SK-N-SH (cell line): ENCODE data around the gene CAMK2N1. TPM values are rescaled to one million over a fixed set of nuclear protein-coding genes. Genes with fewer than 3 reads are reported as not detected.

Experiments
- CTCF ChIA-PET: fragments of 300-600, 350-600 bp; formaldehyde crosslinking; extraction: SDS; loops from one replicate; lab custom pipeline; 2021; lab: Yijun Ruan, JAX
- POLR2A ChIA-PET: fragments of 350-600 bp; sonication (Branson Sonifier 250); formaldehyde crosslinking; extraction: SDS; loops from one replicate; lab custom pipeline; 2020; ENCODE audit warnings: antibody characterized with exemption, inconsistent platforms; lab: Yijun Ruan, JAX
- DNase-seq: peaks from one replicate; pipeline ENCODE4 v3.0.0; 2012
- H2AFZ ChIP-seq: fragments of 200-600 bp; sonication (generic); 2 replicates; pipeline ENCODE4 v1.8.1; 2016; ENCODE audit warnings: antibody characterized with exemption, mild to moderate bottlenecking, low read depth
- H3F3A ChIP-seq: fragments of 200-600 bp; sonication (generic); replicated peaks from 2 replicates; pipeline ENCODE3; 2016; ENCODE audit warnings: antibody characterized with exemption, mild to moderate bottlenecking; ENCODE audit not compliant: insufficient read depth
- H3K27ac ChIP-seq, 2 experiments: fragments of 200-500 bp in 1 of 2; fragments of 200-600 bp in 1 of 2; sonication (Bioruptor generic) in 1 of 2; sonication (generic), shearing (Covaris generic) in 1 of 2; 2 replicates each; pipeline versions ENCODE4 v1.5.1 to v1.6.1; 2014 to 2016; ENCODE audit warnings: low read depth in 2 of 2, inconsistent platforms in 1 of 2, low read length in 1 of 2, mild to moderate bottlenecking in 1 of 2, mixed read lengths in 1 of 2
- H3K27me3 ChIP-seq: fragments of 200-600 bp; sonication (generic), shearing (Covaris generic); 2 replicates; pipeline ENCODE4 v1.6.1; 2016; ENCODE audit warnings: mixed run types; ENCODE audit not compliant: insufficient read depth
- H3K36me3 ChIP-seq, 2 experiments: fragments of 200-500 bp in 1 of 2; fragments of 200-600 bp in 1 of 2; sonication (Bioruptor generic) in 1 of 2; sonication (generic) in 1 of 2; replicated peaks in 1 of 2; 2 replicates each; pipeline versions ENCODE3 to v1.5.1; 2014 to 2016; ENCODE audit warnings: low read length in 1 of 2, mild to moderate bottlenecking in 1 of 2; ENCODE audit not compliant: insufficient read depth in 2 of 2, control insufficient read depth in 1 of 2
- H3K4me1 ChIP-seq, 2 experiments: fragments of 200-500 bp in 1 of 2; fragments of 200-600 bp in 1 of 2; sonication (Bioruptor generic) in 1 of 2; sonication (generic), shearing (Covaris generic) in 1 of 2; 2 replicates each; pipeline versions ENCODE4 v1.5.1 to v1.6.1; 2014 to 2016; ENCODE audit warnings: low read depth in 1 of 2, low read length in 1 of 2, mixed run types in 1 of 2; ENCODE audit not compliant: insufficient read depth in 2 of 2, control insufficient read depth in 1 of 2
- H3K4me2 ChIP-seq: fragments of 200-600 bp; sonication (generic), shearing (Covaris generic); 2 replicates; pipeline ENCODE4 v1.6.1; 2017; ENCODE audit warnings: mixed run types
- H3K4me3 ChIP-seq, 2 experiments: fragments of 200-500 bp in 1 of 2; fragments of 200-600 bp in 1 of 2; sonication (Bioruptor generic) in 1 of 2; sonication (generic), shearing (Covaris generic) in 1 of 2; 2 replicates each; pipeline versions ENCODE4 v1.5.1 to v1.8.1; 2014 to 2016; ENCODE audit warnings: low read depth in 2 of 2, inconsistent platforms in 1 of 2, low read length in 1 of 2, mild to moderate bottlenecking in 1 of 2, mixed read lengths in 1 of 2, moderate library complexity in 1 of 2
- H3K79me2 ChIP-seq: fragments of 200-600 bp; sonication (generic); 2 replicates; pipeline ENCODE4 v1.8.1; 2017; ENCODE audit warnings: mild to moderate bottlenecking; ENCODE audit not compliant: insufficient read depth
- H3K9ac ChIP-seq: fragments of 200-600 bp; sonication (generic); 2 replicates; pipeline ENCODE4 v1.6.1; 2017; ENCODE audit warnings: mixed run types
- H3K9me2 ChIP-seq: fragments of 200-600 bp; sonication (generic); 2 replicates; pipeline ENCODE4 v1.6.1; 2017; ENCODE audit warnings: mixed run types
- H3K9me3 ChIP-seq: fragments of 200-600 bp; sonication (generic); 2 replicates; pipeline ENCODE4 v1.6.1; 2017; ENCODE audit warnings: mixed run types, mild to moderate bottlenecking, moderate library complexity
- H4K20me1 ChIP-seq: fragments of 200-600 bp; sonication (generic); 2 replicates; pipeline ENCODE4 v1.6.1; 2017; ENCODE audit warnings: mild to moderate bottlenecking, mixed run types; ENCODE audit not compliant: insufficient read depth
- CHD2 ChIP-seq: fragments of 150-350 bp; IDR thresholded peaks from 2 replicates; pipeline ENCODE4 v1.6.1; 2018; ENCODE audit warnings: low read length; ENCODE audit not compliant: partially characterized antibody
- FOSL2 ChIP-seq: IDR thresholded peaks from 2 replicates; pipeline ENCODE4 v1.4.0; 2012; ENCODE audit warnings: low read depth, mild to moderate bottlenecking, moderate library complexity, borderline replicate concordance
- IRF3 ChIP-seq: fragments of 150-350 bp; IDR thresholded peaks from 2 replicates; pipeline ENCODE4 v1.6.1; 2016; ENCODE audit warnings: mild to moderate bottlenecking, low read depth, low read length
- NRF1 ChIP-seq: IDR thresholded peaks from 2 replicates; pipeline ENCODE4 v1.6.1; 2012; ENCODE audit warnings: low read depth, mild to moderate bottlenecking, low read length
- RAD21 ChIP-seq: IDR thresholded peaks from 2 replicates; pipeline ENCODE4 v1.6.1; 2012; ENCODE audit warnings: mild to moderate bottlenecking, low read length
- RCOR1 ChIP-seq: fragments of 150-350 bp; IDR thresholded peaks from 2 replicates; pipeline ENCODE4 v1.6.1; 2017; ENCODE audit warnings: antibody characterized with exemption, low read length
- SMC3 ChIP-seq: IDR thresholded peaks from 2 replicates; pipeline ENCODE4 v1.6.1; 2012; ENCODE audit warnings: low read depth, low read length, improper control_type of control experiment
- TCF12 ChIP-seq: IDR thresholded peaks from 2 replicates; pipeline ENCODE4 v1.4.0; 2012
- USF1 ChIP-seq: IDR thresholded peaks from 2 replicates; pipeline ENCODE4 v1.4.0; 2012; ENCODE audit warnings: low read depth, borderline replicate concordance
- USF2 ChIP-seq: fragments of 150-350 bp; IDR thresholded peaks from 2 replicates; pipeline ENCODE4 v1.6.1; 2017; ENCODE audit warnings: antibody characterized with exemption, low read length, low read depth, borderline replicate concordance
- WGBS: methylation state at CpG from one replicate; pipeline ENCODE4 v1.1.6; 2017; ENCODE audit warnings: low lambda C conversion rate; 5-methylcytosine and 5-hydroxymethylcytosine counted together
- polyA plus RNA-seq, 3 experiments: library from polyadenylated mRNA; depleted of rRNA; stranded (reverse); fragments of >200 nt; gene quantifications; 2 replicates each; pipeline ENCODE4 v1.2.3, GENCODE V29; 2012

Gene CAMK2N1
- polyA plus RNA-seq, 1 of the 3 experiments (the other 2 are of a cell fraction): 5.3 TPM

GRCh38 chr1:20507248-20507563, 21.2 kb upstream of the CAMK2N1 start (continued):
- no peak for TF ChIP-seq TCF12
- no peak for TF ChIP-seq USF2
- no peak for TF ChIP-seq CHD2
- TF ChIP-seq SMC3: no peak

- no peak for DNase-seq
- CTCF ChIA-PET: interaction anchor here (1.0 to 3.3 kb wide), 4 partner anchors 11 to 293 kb away, joined by 3 to 16 read pairs (median 4); partner anchors contain the start of gene PINK1
- Histone ChIP-seq H3K9ac (no peak overlapping the region), H2AFZ (no peak overlapping the region), H3K9me2 (no peaks in the 10 kb centered on the region), H3F3A (no peaks in the 10 kb centered on the region), H3K4me3 (no peak overlapping the region), H3K36me3 (peaks cover 26 to 31% of the 10 kb centered on the region in 2 experiments), H3K4me1 (peaks cover 0 to 7% of the 10 kb centered on the region in 2 experiments; a peak in 1 of 4 replicates), H4K20me1 (peaks cover 21% of the 10 kb centered on the region), H3K4me2 (no peak overlapping the region), H3K27me3 (no peaks in the 10 kb centered on the region), H3K27ac (no peak overlapping the region), H3K9me3 (no peaks in the 10 kb centered on the region), H3K79me2 (peaks cover 51% of the 10 kb centered on the region)
- WGBS: 53% methylated on average over 1 of the region's 1 CpG
- TF ChIP-seq TCF12 (no peak), CHD2 (no peak), USF1 (no peak), RCOR1 (no peak), IRF3 (no peak), NRF1 (no peak), RAD21 (no peak)
- POLR2A ChIA-PET: no interaction called here
Observed at GRCh38 chr1:20505488-20505887, 19.5 kb upstream of the CAMK2N1 start.

- Histone ChIP-seq H3K36me3 (peaks cover 20 to 51% of the 10 kb centered on the region in 2 experiments), H2AFZ (no peak overlapping the region), H3K4me3 (no peak overlapping the region), H3K79me2 (peaks cover 29% of the 10 kb centered on the region), H3K4me1 (no peaks in the 10 kb centered on the region; a peak in 1 of 4 replicates), H3K9ac (no peak overlapping the region), H3K27me3 (no peaks in the 10 kb centered on the region), H3K9me3 (no peaks in the 10 kb centered on the region), H3K27ac (no peak overlapping the region), H3K4me2 (no peak overlapping the region), H3F3A (peaks cover 8% of the 10 kb centered on the region), H3K9me2 (no peaks in the 10 kb centered on the region), H4K20me1 (peaks cover 21% of the 10 kb centered on the region)
- no peak for DNase-seq
- POLR2A ChIA-PET: no interaction called here
- WGBS: over 99% methylated on average over 16 of the region's 17 CpGs
- TF ChIP-seq CHD2 (no peak), FOSL2 (no peak)
- CTCF ChIA-PET: interaction anchor here (0.6 to 1.2 kb wide), 2 partner anchors 27 to 583 kb away, joined by 3 read pairs; no protein-coding TSS in a partner anchor
Observed at GRCh38 chr1:20500716-20501115, 14.7 kb upstream of the CAMK2N1 start.
